ENCODE measurements around the gene CXXC5.
"Not testable (repeated sequence)": the region's sequence is repeated elsewhere in the genome, so short reads cannot be mapped to it uniquely, and the experiment has no call there.

Gene CXXC5

DNA sequence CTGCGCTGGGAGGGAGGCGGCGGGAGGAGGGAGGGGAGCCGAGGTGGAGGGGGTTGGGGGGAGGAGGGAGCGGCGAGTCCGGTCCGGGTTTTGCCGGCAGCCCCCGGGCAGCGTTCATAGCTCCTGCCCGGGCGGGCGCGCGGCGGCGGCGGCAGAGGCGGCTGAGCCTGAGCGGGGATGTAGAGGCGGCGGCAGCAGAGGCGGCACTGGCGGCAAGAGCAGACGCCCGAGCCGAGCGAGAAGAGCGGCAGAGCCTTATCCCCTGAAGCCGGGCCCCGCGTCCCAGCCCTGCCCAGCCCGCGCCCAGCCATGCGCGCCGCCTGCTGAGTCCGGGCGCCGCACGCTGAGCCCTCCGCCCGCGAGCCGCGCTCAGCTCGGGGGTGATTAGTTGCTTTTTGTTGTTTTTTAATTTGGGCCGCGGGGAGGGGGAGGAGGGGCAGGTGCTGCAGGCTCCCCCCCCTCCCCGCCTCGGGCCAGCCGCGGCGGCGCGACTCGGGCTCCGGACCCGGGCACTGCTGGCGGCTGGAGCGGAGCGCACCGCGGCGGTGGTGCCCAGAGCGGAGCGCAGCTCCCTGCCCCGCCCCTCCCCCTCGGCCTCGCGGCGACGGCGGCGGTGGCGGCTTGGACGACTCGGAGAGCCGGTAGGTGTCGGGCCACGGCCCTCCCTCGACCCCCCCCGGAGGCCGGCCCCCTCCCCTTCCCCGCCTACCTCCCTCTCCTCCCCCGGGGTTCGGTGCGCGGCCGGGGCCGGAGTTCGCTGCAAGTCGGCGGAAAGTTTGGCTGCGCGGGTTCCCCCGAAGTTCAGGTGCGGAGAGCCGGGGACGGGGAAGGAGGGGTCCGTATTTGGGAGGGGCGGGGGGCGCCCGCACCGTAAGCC lies at the start of gene CXXC5:
Gene CXXC5 (plus strand): TSS at position 145 of the 877 bp plus-strand sequence. CDS start 32,175 bp downstream, outside the sequence.
- Mint-ChIP-seq H3K27me3 (ENCODE audit: low read depth, poor library complexity) (peaks cover 12% of the 10 kb centered on the region), H3K27ac (no peak within 1 kb of the TSS), H3K4me3 (peak within 1 kb of the TSS; percentile 99), H3K36me3 (ENCODE audit: low read depth) (no peaks in the 10 kb centered on the region), H3K9me3 (no peaks in the 10 kb centered on the region), H3K4me1 (peaks cover 65% of the 10 kb centered on the region)
- peak; percentile 91 for DNase-seq
- no peak for TF ChIP-seq CTCF (IDR thresholded peaks at IDR 0.05)

GRCh38 chr5:139598601-139598965 lies 49.6 kb upstream of the CXXC5 start:
- peaks cover 61% of the 10 kb centered on the region for H3K36me3 Mint-ChIP-seq (ENCODE audit: low read depth)
- H3K27ac Mint-ChIP-seq; DNase-seq; H3K4me1 Mint-ChIP-seq; H3K27me3 Mint-ChIP-seq (ENCODE audit: low read depth, poor library complexity); H3K4me3 Mint-ChIP-seq: not testable (repeated sequence)
- H3K9me3 Mint-ChIP-seq: peaks cover 20% of the 10 kb centered on the region

GRCh38 chr5:139600336-139600949 lies 47.7 kb upstream of the CXXC5 start:
- Mint-ChIP-seq H3K9me3 (peaks cover 12% of the 10 kb centered on the region), H3K27me3 (ENCODE audit: low read depth, poor library complexity) (no peaks in the 10 kb centered on the region), H3K4me1 (peaks cover 4% of the 10 kb centered on the region), H3K4me3 (no peak overlapping the region), H3K36me3 (ENCODE audit: low read depth) (peaks cover 64% of the 10 kb centered on the region), H3K27ac (no peak overlapping the region)
- TF ChIP-seq CTCF (IDR thresholded peaks at IDR 0.05): no peak
- no peak for DNase-seq

- Mint-ChIP-seq H3K4me1 (peaks cover 4% of the 10 kb centered on the region), H3K27me3 (ENCODE audit: low read depth, poor library complexity) (no peaks in the 10 kb centered on the region), H3K9me3 (peaks cover 7% of the 10 kb centered on the region), H3K36me3 (ENCODE audit: low read depth) (peaks cover 67% of the 10 kb centered on the region), H3K4me3 (peak overlapping the region; percentile 20), H3K27ac (peak overlapping the region; percentile 42)
- DNase-seq: no peak
- TF ChIP-seq CTCF (IDR thresholded peaks at IDR 0.05): no peak
Observed at GRCh38 chr5:139601429-139601828, 46.7 kb upstream of the CXXC5 start.

DNA sequence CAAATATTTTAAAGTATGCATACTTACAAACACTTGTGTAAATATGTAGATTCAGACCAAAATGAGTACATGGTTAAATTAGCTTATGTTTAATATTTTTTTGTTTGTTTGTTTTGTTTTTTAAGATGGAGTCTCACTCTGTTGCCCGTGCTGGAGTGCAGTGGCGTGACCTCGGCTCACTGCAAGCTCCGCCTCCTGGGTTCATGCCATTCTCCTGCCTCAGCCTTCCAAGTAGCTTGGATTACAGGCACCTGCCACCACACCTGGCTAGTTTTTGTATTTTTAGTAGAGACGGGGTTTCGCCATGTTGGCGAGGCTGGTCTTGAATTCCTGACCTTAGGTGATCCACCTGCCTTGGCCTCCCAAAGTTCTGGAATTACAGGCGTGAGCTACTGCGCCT lies 46.2 kb upstream of the CXXC5 start:
- H3K36me3 Mint-ChIP-seq (ENCODE audit: low read depth): peaks cover 67% of the 10 kb centered on the region
- H3K27me3 Mint-ChIP-seq (ENCODE audit: low read depth, poor library complexity); H3K9me3 Mint-ChIP-seq; DNase-seq; H3K4me3 Mint-ChIP-seq; H3K4me1 Mint-ChIP-seq; H3K27ac Mint-ChIP-seq: not testable (repeated sequence)

- H3K9me3 Mint-ChIP-seq: no peaks in the 10 kb centered on the region
- H3K4me3 Mint-ChIP-seq: no peak overlapping the region
Observed at GRCh38 chr5:139605887-139606286, 42.3 kb upstream of the CXXC5 start.

More at GRCh38 chr5:139605887-139606286, 42.3 kb upstream of the CXXC5 start:
- Mint-ChIP-seq H3K27ac (peak overlapping the region; percentile 90), H3K4me1 (peaks cover 4% of the 10 kb centered on the region), H3K27me3 (ENCODE audit: low read depth, poor library complexity) (no peaks in the 10 kb centered on the region), H3K36me3 (ENCODE audit: low read depth) (peaks cover 58% of the 10 kb centered on the region)
- TF ChIP-seq CTCF (IDR thresholded peaks at IDR 0.05): no peak
- no peak for DNase-seq
